ENCODE measurements around the gene MCTP1. TPM values are rescaled to one million over a fixed set of nuclear protein-coding genes. Genes with fewer than 3 reads are reported as not detected.
"Not testable (repeated sequence)": the region's sequence is repeated elsewhere in the genome, so short reads cannot be mapped to it uniquely, and the experiment has no call there.

Gene MCTP1
- total RNA-seq, 4 donors from 2014 or later = 5.7 to 33.5 (median 17.4) TPM

DNA sequence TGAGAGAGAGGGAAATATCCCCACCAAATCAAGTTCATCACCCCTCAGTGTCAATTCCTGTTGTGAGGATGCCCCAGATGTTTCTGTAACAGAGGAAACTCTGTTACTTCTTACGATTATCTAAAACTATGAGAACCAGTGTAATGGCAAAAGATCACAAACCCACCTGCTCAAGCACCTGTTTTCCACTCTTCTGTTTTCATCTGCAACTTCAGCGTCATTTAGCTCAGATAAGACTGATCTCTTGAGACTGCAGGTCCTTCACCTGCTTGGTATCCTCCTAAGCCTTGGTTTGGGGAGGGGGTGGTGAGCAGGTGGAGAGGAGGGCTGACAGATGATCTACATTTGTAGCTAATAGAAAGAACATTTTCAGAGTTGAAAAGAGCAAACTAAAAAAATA, 437.2 kb downstream of the MCTP1 start:
- intact Hi-C loops (cut with DNase I) = no loop called here
- TF ChIP-seq, protein P1, sequence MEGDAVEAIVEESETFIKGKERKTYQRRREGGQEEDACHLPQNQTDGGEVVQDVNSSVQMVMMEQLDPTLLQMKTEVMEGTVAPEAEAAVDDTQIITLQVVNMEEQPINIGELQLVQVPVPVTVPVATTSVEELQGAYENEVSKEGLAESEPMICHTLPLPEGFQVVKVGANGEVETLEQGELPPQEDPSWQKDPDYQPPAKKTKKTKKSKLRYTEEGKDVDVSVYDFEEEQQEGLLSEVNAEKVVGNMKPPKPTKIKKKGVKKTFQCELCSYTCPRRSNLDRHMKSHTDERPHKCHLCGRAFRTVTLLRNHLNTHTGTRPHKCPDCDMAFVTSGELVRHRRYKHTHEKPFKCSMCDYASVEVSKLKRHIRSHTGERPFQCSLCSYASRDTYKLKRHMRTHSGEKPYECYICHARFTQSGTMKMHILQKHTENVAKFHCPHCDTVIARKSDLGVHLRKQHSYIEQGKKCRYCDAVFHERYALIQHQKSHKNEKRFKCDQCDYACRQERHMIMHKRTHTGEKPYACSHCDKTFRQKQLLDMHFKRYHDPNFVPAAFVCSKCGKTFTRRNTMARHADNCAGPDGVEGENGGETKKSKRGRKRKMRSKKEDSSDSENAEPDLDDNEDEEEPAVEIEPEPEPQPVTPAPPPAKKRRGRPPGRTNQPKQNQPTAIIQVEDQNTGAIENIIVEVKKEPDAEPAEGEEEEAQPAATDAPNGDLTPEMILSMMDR (IDR thresholded peaks at IDR 0.05) = no peak
- no peak for TF ChIP-seq POLR2A (IDR thresholded peaks at IDR 0.05)
- 46 to 70% methylated on average over 2 of the region's 2 CpGs for WGBS, 2 donors
- no peaks in the 10 kb centered on the region for H3K9me3 ChIP-seq
- no peaks in the 10 kb centered on the region for H3K4me1 ChIP-seq
- no peaks in the 10 kb centered on the region for H3K27me3 ChIP-seq
- no peaks in the 10 kb centered on the region for H3K36me3 ChIP-seq
- H3K4me3 ChIP-seq (replicated peaks in 1 of 3) = no peak overlapping the region
- no peak for DNase-seq
- H3K27ac ChIP-seq = no peak overlapping the region

DNA sequence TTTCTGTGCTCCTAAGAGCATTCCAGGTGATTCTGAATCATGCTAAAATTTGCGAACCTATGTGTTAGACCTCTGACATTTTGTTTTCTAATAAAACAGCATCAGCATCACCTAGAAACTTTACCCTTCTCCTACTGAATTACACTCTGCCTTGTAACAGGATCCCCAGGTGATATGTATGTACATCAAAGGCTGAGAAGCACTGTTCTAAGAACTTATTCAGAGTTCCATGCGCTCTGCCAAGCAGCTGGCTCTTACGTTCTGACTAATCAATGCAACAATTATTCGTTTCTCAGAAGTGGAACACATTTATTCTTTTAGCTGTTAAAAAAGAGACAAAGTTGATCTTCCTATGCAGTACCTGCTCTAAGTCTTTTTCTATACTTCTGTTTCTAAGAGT, 437.9 kb downstream of the MCTP1 start:
- DNase-seq = no peak
- H3K4me1 ChIP-seq = no peaks in the 10 kb centered on the region
- 93% methylated on average over 4 of the region's 4 CpGs for WGBS, 2 donors
- no peaks in the 10 kb centered on the region for H3K27me3 ChIP-seq
- intact Hi-C loops (cut with DNase I) = no loop called here
- no peaks in the 10 kb centered on the region for H3K36me3 ChIP-seq
- no peak overlapping the region for H3K4me3 ChIP-seq (replicated peaks in 1 of 3)
- no peak for TF ChIP-seq POLR2A (IDR thresholded peaks at IDR 0.05)
- TF ChIP-seq, protein P1 (IDR thresholded peaks at IDR 0.05) = no peak
- no peak overlapping the region for H3K27ac ChIP-seq
- H3K9me3 ChIP-seq = no peaks in the 10 kb centered on the region

DNA sequence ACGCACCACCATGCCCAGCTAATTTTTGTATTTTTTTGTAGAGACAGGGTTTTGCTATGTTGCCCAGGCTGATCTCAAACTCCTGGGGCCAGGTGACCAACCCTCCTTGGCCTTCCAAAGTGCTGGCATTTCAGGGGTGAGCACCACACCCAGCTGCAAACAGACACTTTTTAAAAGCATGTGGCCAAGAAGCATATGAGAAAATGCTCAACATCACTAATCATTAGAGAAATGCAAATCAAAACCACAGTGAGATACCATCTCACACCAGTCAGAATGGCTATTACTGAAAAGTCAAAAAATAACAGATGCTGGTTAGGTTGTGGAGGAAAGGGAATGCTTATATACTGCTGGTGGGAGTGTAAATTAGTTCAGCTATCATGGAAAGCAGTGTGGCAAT, 439.2 kb downstream of the MCTP1 start:
- H3K27ac ChIP-seq; H3K36me3 ChIP-seq; intact Hi-C loops (cut with DNase I); H3K27me3 ChIP-seq; DNase-seq; H3K9me3 ChIP-seq; H3K4me3 ChIP-seq (replicated peaks in 1 of 3); H3K4me1 ChIP-seq: not testable (repeated sequence)
- WGBS, 2 donors = 81 to 90% methylated on average over 1 of the region's 1 CpG

DNA sequence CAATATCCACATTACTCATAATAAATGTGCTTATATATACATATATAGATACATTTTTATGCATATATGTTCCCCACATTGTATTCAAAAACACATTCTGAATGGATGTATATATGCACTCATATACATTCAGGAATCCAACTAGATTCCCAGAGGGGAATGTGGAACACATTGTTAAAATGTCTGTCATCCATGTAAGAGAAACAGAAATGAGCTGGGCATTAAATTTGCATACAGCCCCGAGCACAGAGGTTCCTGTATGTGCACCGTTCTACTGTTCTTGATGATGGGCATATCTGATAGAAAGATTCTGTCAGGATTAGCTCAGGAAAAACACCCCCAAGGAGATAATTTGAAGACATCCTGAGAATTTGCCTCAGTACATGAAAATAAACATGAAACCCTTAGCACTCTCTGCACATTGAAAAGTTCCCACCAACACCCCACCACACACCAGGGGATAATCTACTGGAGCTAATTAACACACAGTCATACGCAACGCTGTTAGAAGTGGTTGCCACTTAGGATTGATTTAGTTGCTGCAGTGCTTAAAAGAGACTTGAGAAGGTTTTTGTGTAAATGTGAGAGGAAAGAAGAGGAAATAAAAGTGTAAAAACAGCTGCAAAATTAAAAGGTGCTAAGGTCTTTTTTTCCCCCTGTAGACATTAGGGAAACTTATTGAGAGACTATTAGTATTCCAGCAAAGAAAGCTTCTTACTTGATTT, 443.1 kb downstream of the MCTP1 start:
- DNase-seq = no peak
- Histone ChIP-seq H3K27me3 (no peaks in the 10 kb centered on the region), H3K27ac (no peak overlapping the region), H3K4me3 (replicated peaks in 1 of 3) (no peak overlapping the region), H3K36me3 (no peaks in the 10 kb centered on the region), H3K4me1 (no peaks in the 10 kb centered on the region), H3K9me3 (no peaks in the 10 kb centered on the region)
- TF ChIP-seq, protein P1 (IDR thresholded peaks at IDR 0.05) = no peak
- no peak for TF ChIP-seq POLR2A (IDR thresholded peaks at IDR 0.05)
- intact Hi-C loops (cut with DNase I) = no loop called here
- WGBS, 2 donors = 81 to 83% methylated on average over 4 of the region's 4 CpGs

DNA sequence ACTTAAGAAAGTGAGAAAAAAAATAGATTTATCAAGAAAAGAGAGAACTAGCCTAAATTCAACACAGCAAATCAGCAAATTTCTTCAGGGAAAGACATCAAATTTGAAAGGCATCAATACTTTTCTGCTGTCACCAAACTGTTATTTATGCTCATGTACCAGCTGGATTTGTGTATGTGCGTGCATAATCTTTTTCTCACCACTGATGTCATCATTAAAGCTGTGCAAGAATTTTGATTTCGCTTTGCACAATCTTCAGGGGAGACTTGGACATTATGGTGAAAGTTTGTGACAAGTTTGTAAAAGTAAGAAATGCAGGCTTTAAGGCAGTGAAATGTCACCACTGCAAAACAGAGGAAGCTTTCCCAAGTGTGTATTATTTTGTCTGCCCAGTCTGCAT, 451.0 kb downstream of the MCTP1 start:
- H3K27ac ChIP-seq = no peak overlapping the region
- H3K9me3 ChIP-seq = no peaks in the 10 kb centered on the region
- H3K4me1 ChIP-seq = no peaks in the 10 kb centered on the region
- no peak for DNase-seq
- intact Hi-C loops (cut with DNase I) = no loop called here
- TF ChIP-seq POLR2A (IDR thresholded peaks at IDR 0.05) = no peak
- TF ChIP-seq, protein P1 (IDR thresholded peaks at IDR 0.05) = no peak
- WGBS, 2 donors = 87 to 94% methylated on average over 2 of the region's 2 CpGs
- no peaks in the 10 kb centered on the region for H3K36me3 ChIP-seq
- H3K4me3 ChIP-seq (replicated peaks in 1 of 3) = no peak overlapping the region
- no peaks in the 10 kb centered on the region for H3K27me3 ChIP-seq
